Esophagus squamous epithelium (tissue), 5 donors: ENCODE measurements around the gene CCIN. TPM values are rescaled to one million over a fixed set of nuclear protein-coding genes. Genes with fewer than 3 reads are reported as not detected.
"Not testable (repeated sequence)": the region's sequence is repeated elsewhere in the genome, so short reads cannot be mapped to it uniquely, and the experiment has no call there.

Source experiments
- DNase-seq: peaks from one replicate; lab custom pipeline; 2025; lab: John Stamatoyannopoulos, UW
- H3K27ac ChIP-seq, 4 donors: fragments of 200-600 bp; sonication (generic); one replicate each; pipeline ENCODE4 v1.5.1; 2016 to 2019; ENCODE audit warnings: mild to moderate bottlenecking in 1 of 4
- H3K27me3 ChIP-seq, 4 donors: fragments of 200-600 bp; sonication (generic); 1 replicate in 3 of 4; 2 replicates in 1 of 4; pipeline versions ENCODE4 v1.5.1 to v1.6.0; 2017 to 2021; ENCODE audit warnings: antibody characterized with exemption in 1 of 4
- H3K36me3 ChIP-seq, 3 donors: fragments of 200-600 bp; sonication (generic); one replicate each; pipeline ENCODE4 v1.5.1; 2016 to 2019
- H3K4me1 ChIP-seq, 3 donors: fragments of 200-600 bp; sonication (generic); one replicate each; pipeline ENCODE4 v1.5.1; 2017 to 2019
- H3K4me3 ChIP-seq, 4 donors: fragments of 200-600 bp; sonication (generic); 1 replicate in 3 of 4; 2 replicates in 1 of 4; pipeline ENCODE4 v1.5.1; 2016 to 2019; ENCODE audit warnings: mild to moderate bottlenecking in 2 of 4, moderate library complexity in 1 of 4
- H3K9me3 ChIP-seq, 3 donors: fragments of 200-600 bp; sonication (generic); one replicate each; pipeline ENCODE4 v1.5.1; 2016 to 2019
- CTCF ChIP-seq, 6 experiments: fragments of 450-650 bp in 4 of 6; fragments of 200-600 bp in 2 of 6; sonication (generic) in 2 of 6; IDR thresholded peaks; one replicate each; pipeline ENCODE4 v1.5.1; 2016 to 2019; ENCODE audit warnings: antibody characterized with exemption in 6 of 6, mild to moderate bottlenecking in 4 of 6, moderate library complexity in 4 of 6
- POLR2A ChIP-seq, 4 donors: fragments of 450-650 bp; IDR thresholded peaks; one replicate each; pipeline ENCODE4 v1.6.1; 2017; ENCODE audit warnings: antibody characterized with exemption in 4 of 4, mild to moderate bottlenecking in 4 of 4, moderate library complexity in 3 of 4
- WGBS, 2 donors: methylation state at CpG; one replicate each; pipeline ENCODE4 v1.1.5; 2018; 5-methylcytosine and 5-hydroxymethylcytosine counted together
- intact Hi-C: fragments of 100-400 bp; cut with DNase I; formaldehyde crosslinking; loops from one replicate; pipeline ENCODE4 v1.15.0; 2022
- total RNA-seq, 4 donors: library from RNA; depleted of rRNA; stranded (reverse); fragments of >200 nt; gene quantifications; one replicate each; pipeline ENCODE4 v1.1.0, GENCODE V29; 2016
- donor health status: DM: yes; HTN: yes; CAD: no.

Gene CCIN
- total RNA-seq, 4 donors from 2014 or later = 0.13 TPM; not detected in 3

- TF ChIP-seq POLR2A (IDR thresholded peaks at IDR 0.05) = no peak
- no peak for TF ChIP-seq CTCF (IDR thresholded peaks at IDR 0.05)
- H3K4me1 ChIP-seq = no peaks in the 10 kb centered on the region
- H3K9me3 ChIP-seq = no peaks in the 10 kb centered on the region
- H3K4me3 ChIP-seq = no peak overlapping the region
- no peak overlapping the region for H3K27ac ChIP-seq
- H3K36me3 ChIP-seq = no peaks in the 10 kb centered on the region
- intact Hi-C loops = no loop called here
- H3K27me3 ChIP-seq = no peaks in the 10 kb centered on the region
- DNase-seq = no peak
- WGBS, 2 donors = 74 to 85% methylated on average over 6 to 7 of the region's 7 CpGs
Observed at GRCh38 chr9:36174271-36174670, 5.1 kb downstream of the CCIN start.

- 69 to 86% methylated on average over 3 of the region's 3 CpGs for WGBS, 2 donors
- Histone ChIP-seq H3K9me3 (no peaks in the 10 kb centered on the region), H3K36me3 (no peaks in the 10 kb centered on the region), H3K4me1 (no peaks in the 10 kb centered on the region), H3K27me3 (no peaks in the 10 kb centered on the region), H3K4me3 (no peak overlapping the region), H3K27ac (no peak overlapping the region)
- intact Hi-C loops = no loop called here
- DNase-seq = no peak
- TF ChIP-seq POLR2A (IDR thresholded peaks at IDR 0.05) = no peak
- no peak for TF ChIP-seq CTCF (IDR thresholded peaks at IDR 0.05)
Observed at GRCh38 chr9:36174731-36175130, 5.5 kb downstream of the CCIN start.

- intact Hi-C loops, H3K4me1 ChIP-seq, H3K27ac ChIP-seq, H3K27me3 ChIP-seq, H3K9me3 ChIP-seq, H3K4me3 ChIP-seq, DNase-seq, H3K36me3 ChIP-seq: not testable (repeated sequence)
- 78 to 89% methylated on average over 3 of the region's 3 CpGs for WGBS, 2 donors
Observed at GRCh38 chr9:36175209-36175608, 6.0 kb downstream of the CCIN start.

GRCh38 chr9:36176496-36176895 lies 7.3 kb downstream of the CCIN start:
- H3K27ac ChIP-seq, intact Hi-C loops, H3K4me1 ChIP-seq, H3K4me3 ChIP-seq, DNase-seq, H3K27me3 ChIP-seq, H3K9me3 ChIP-seq, H3K36me3 ChIP-seq: not testable (repeated sequence)
- 93 to 94% methylated on average over 10 of the region's 10 CpGs for WGBS, 2 donors

- 71 to 83% methylated on average over 4 of the region's 4 CpGs for WGBS, 2 donors
- intact Hi-C loops = no loop called here
- no peak for DNase-seq
- TF ChIP-seq CTCF (IDR thresholded peaks at IDR 0.05) (no peak), POLR2A (IDR thresholded peaks at IDR 0.05) (no peak)
- H3K27me3 ChIP-seq = no peaks in the 10 kb centered on the region
- H3K27ac ChIP-seq = no peak overlapping the region
- no peaks in the 10 kb centered on the region for H3K9me3 ChIP-seq
- no peak overlapping the region for H3K4me3 ChIP-seq
- no peaks in the 10 kb centered on the region for H3K4me1 ChIP-seq
- no peaks in the 10 kb centered on the region for H3K36me3 ChIP-seq
Observed at GRCh38 chr9:36177571-36177970, 8.4 kb downstream of the CCIN start.

GRCh38 chr9:36180243-36180642 lies 11.1 kb downstream of the CCIN start:
- intact Hi-C loops, H3K4me1 ChIP-seq, H3K9me3 ChIP-seq, DNase-seq, H3K36me3 ChIP-seq, H3K4me3 ChIP-seq, H3K27ac ChIP-seq, H3K27me3 ChIP-seq: not testable (repeated sequence)
- WGBS, 2 donors = 73 to 82% methylated on average over 6 of the region's 6 CpGs

GRCh38 chr9:36187414-36187813 lies 18.2 kb downstream of the CCIN start:
- H3K27ac ChIP-seq = no peak overlapping the region
- TF ChIP-seq POLR2A (IDR thresholded peaks at IDR 0.05) = no peak
- no peak for TF ChIP-seq CTCF (IDR thresholded peaks at IDR 0.05)
- H3K4me1 ChIP-seq = peaks cover 8 to 19% (median 11%) of the 10 kb centered on the region in 3 donors
- no peak overlapping the region for H3K4me3 ChIP-seq
- H3K27me3 ChIP-seq = no peaks in the 10 kb centered on the region
- no peaks in the 10 kb centered on the region for H3K36me3 ChIP-seq
- no peak for DNase-seq
- intact Hi-C loops = no loop called here
- H3K9me3 ChIP-seq = no peaks in the 10 kb centered on the region
